SK-N-SH (cell line): ENCODE measurements around the gene RFX4. TPM values are rescaled to one million over a fixed set of nuclear protein-coding genes. Genes with fewer than 3 reads are reported as not detected.

Experiments
- CTCF ChIA-PET: fragments of 300-600, 350-600 bp; formaldehyde crosslinking; extraction: SDS; loops from one replicate; lab custom pipeline; 2021; lab: Yijun Ruan, JAX
- POLR2A ChIA-PET: fragments of 350-600 bp; sonication (Branson Sonifier 250); formaldehyde crosslinking; extraction: SDS; loops from one replicate; lab custom pipeline; 2020; ENCODE audit warnings: antibody characterized with exemption, inconsistent platforms; lab: Yijun Ruan, JAX
- DNase-seq: peaks from one replicate; pipeline ENCODE4 v3.0.0; 2012
- H2AFZ ChIP-seq: fragments of 200-600 bp; sonication (generic); 2 replicates; pipeline ENCODE4 v1.8.1; 2016; ENCODE audit warnings: antibody characterized with exemption, mild to moderate bottlenecking, low read depth
- H3F3A ChIP-seq: fragments of 200-600 bp; sonication (generic); replicated peaks from 2 replicates; pipeline ENCODE3; 2016; ENCODE audit warnings: antibody characterized with exemption, mild to moderate bottlenecking; ENCODE audit not compliant: insufficient read depth
- H3K27ac ChIP-seq, 2 experiments: fragments of 200-500 bp in 1 of 2; fragments of 200-600 bp in 1 of 2; sonication (Bioruptor generic) in 1 of 2; sonication (generic), shearing (Covaris generic) in 1 of 2; 2 replicates each; pipeline versions ENCODE4 v1.5.1 to v1.6.1; 2014 to 2016; ENCODE audit warnings: low read depth in 2 of 2, inconsistent platforms in 1 of 2, low read length in 1 of 2, mild to moderate bottlenecking in 1 of 2, mixed read lengths in 1 of 2
- H3K27me3 ChIP-seq: fragments of 200-600 bp; sonication (generic), shearing (Covaris generic); 2 replicates; pipeline ENCODE4 v1.6.1; 2016; ENCODE audit warnings: mixed run types; ENCODE audit not compliant: insufficient read depth
- H3K36me3 ChIP-seq, 2 experiments: fragments of 200-500 bp in 1 of 2; fragments of 200-600 bp in 1 of 2; sonication (Bioruptor generic) in 1 of 2; sonication (generic) in 1 of 2; replicated peaks in 1 of 2; 2 replicates each; pipeline versions ENCODE3 to v1.5.1; 2014 to 2016; ENCODE audit warnings: low read length in 1 of 2, mild to moderate bottlenecking in 1 of 2; ENCODE audit not compliant: insufficient read depth in 2 of 2, control insufficient read depth in 1 of 2
- H3K4me1 ChIP-seq, 2 experiments: fragments of 200-500 bp in 1 of 2; fragments of 200-600 bp in 1 of 2; sonication (Bioruptor generic) in 1 of 2; sonication (generic), shearing (Covaris generic) in 1 of 2; 2 replicates each; pipeline versions ENCODE4 v1.5.1 to v1.6.1; 2014 to 2016; ENCODE audit warnings: low read depth in 1 of 2, low read length in 1 of 2, mixed run types in 1 of 2; ENCODE audit not compliant: insufficient read depth in 2 of 2, control insufficient read depth in 1 of 2
- H3K4me2 ChIP-seq: fragments of 200-600 bp; sonication (generic), shearing (Covaris generic); 2 replicates; pipeline ENCODE4 v1.6.1; 2017; ENCODE audit warnings: mixed run types
- H3K4me3 ChIP-seq, 2 experiments: fragments of 200-500 bp in 1 of 2; fragments of 200-600 bp in 1 of 2; sonication (Bioruptor generic) in 1 of 2; sonication (generic), shearing (Covaris generic) in 1 of 2; 2 replicates each; pipeline versions ENCODE4 v1.5.1 to v1.8.1; 2014 to 2016; ENCODE audit warnings: low read depth in 2 of 2, inconsistent platforms in 1 of 2, low read length in 1 of 2, mild to moderate bottlenecking in 1 of 2, mixed read lengths in 1 of 2, moderate library complexity in 1 of 2
- H3K79me2 ChIP-seq: fragments of 200-600 bp; sonication (generic); 2 replicates; pipeline ENCODE4 v1.8.1; 2017; ENCODE audit warnings: mild to moderate bottlenecking; ENCODE audit not compliant: insufficient read depth
- H3K9ac ChIP-seq: fragments of 200-600 bp; sonication (generic); 2 replicates; pipeline ENCODE4 v1.6.1; 2017; ENCODE audit warnings: mixed run types
- H3K9me2 ChIP-seq: fragments of 200-600 bp; sonication (generic); 2 replicates; pipeline ENCODE4 v1.6.1; 2017; ENCODE audit warnings: mixed run types
- H3K9me3 ChIP-seq: fragments of 200-600 bp; sonication (generic); 2 replicates; pipeline ENCODE4 v1.6.1; 2017; ENCODE audit warnings: mixed run types, mild to moderate bottlenecking, moderate library complexity
- H4K20me1 ChIP-seq: fragments of 200-600 bp; sonication (generic); 2 replicates; pipeline ENCODE4 v1.6.1; 2017; ENCODE audit warnings: mild to moderate bottlenecking, mixed run types; ENCODE audit not compliant: insufficient read depth
- CHD2 ChIP-seq: fragments of 150-350 bp; IDR thresholded peaks from 2 replicates; pipeline ENCODE4 v1.6.1; 2018; ENCODE audit warnings: low read length; ENCODE audit not compliant: partially characterized antibody
- CTCF ChIP-seq: fragments of 200-600 bp; sonication (generic); IDR thresholded peaks from 2 replicates; pipeline ENCODE4 v1.6.1; 2017; ENCODE audit warnings: antibody characterized with exemption, mild to moderate bottlenecking, moderate library complexity
- EP300 ChIP-seq, 2 experiments: IDR thresholded peaks; 2 replicates each; pipeline versions ENCODE4 v1.4.0 to v1.6.1; 2012; ENCODE audit warnings: borderline replicate concordance in 1 of 2, low read depth in 1 of 2, low read length in 1 of 2
- FOXJ3 ChIP-seq: sonication (generic); formaldehyde crosslinking; IDR thresholded peaks from 2 replicates; pipeline ENCODE4 v1.5.1; 2020; ENCODE audit warnings: mild to moderate bottlenecking, missing genetic modification reagents
- FOXM1 ChIP-seq: IDR thresholded peaks from 2 replicates; pipeline ENCODE4 v1.4.0; 2012; ENCODE audit warnings: low read depth, mild to moderate bottlenecking
- GABPA ChIP-seq: IDR thresholded peaks from 2 replicates; pipeline ENCODE4 v1.4.0; 2012; ENCODE audit warnings: low read depth, mild to moderate bottlenecking
- JUND ChIP-seq: IDR thresholded peaks from 2 replicates; pipeline ENCODE4 v1.4.0; 2012
- MXI1 ChIP-seq: IDR thresholded peaks from 2 replicates; pipeline ENCODE4 v1.6.1; 2012; ENCODE audit warnings: mild to moderate bottlenecking, low read depth, low read length, improper control_type of control experiment
- NFIC ChIP-seq: IDR thresholded peaks from 2 replicates; pipeline ENCODE4 v1.4.0; 2012; ENCODE audit warnings: borderline replicate concordance
- NRF1 ChIP-seq: IDR thresholded peaks from 2 replicates; pipeline ENCODE4 v1.6.1; 2012; ENCODE audit warnings: low read depth, mild to moderate bottlenecking, low read length
- PBX3 ChIP-seq: IDR thresholded peaks from 2 replicates; pipeline ENCODE4; 2012
- RAD21 ChIP-seq: IDR thresholded peaks from 2 replicates; pipeline ENCODE4 v1.6.1; 2012; ENCODE audit warnings: mild to moderate bottlenecking, low read length
- RFX5 ChIP-seq: IDR thresholded peaks from 2 replicates; pipeline ENCODE4 v1.6.1; 2012; ENCODE audit warnings: mild to moderate bottlenecking, improper control_type of control experiment, low read length
- SIN3A ChIP-seq: IDR thresholded peaks from 2 replicates; pipeline ENCODE4 v1.6.1; 2012; ENCODE audit warnings: low read depth, mild to moderate bottlenecking, low read length, moderate library complexity, borderline replicate concordance
- SMC3 ChIP-seq: IDR thresholded peaks from 2 replicates; pipeline ENCODE4 v1.6.1; 2012; ENCODE audit warnings: low read depth, low read length, improper control_type of control experiment
- TEAD4 ChIP-seq: IDR thresholded peaks from 2 replicates; pipeline ENCODE4 v1.4.0; 2012; ENCODE audit warnings: mild to moderate bottlenecking, borderline replicate concordance; ENCODE audit not compliant: insufficient read depth
- USF1 ChIP-seq: IDR thresholded peaks from 2 replicates; pipeline ENCODE4 v1.4.0; 2012; ENCODE audit warnings: low read depth, borderline replicate concordance
- ZBTB33 ChIP-seq: IDR thresholded peaks from 2 replicates; pipeline ENCODE4 v1.4.0; 2012; ENCODE audit warnings: low read depth, borderline replicate concordance
- WGBS: methylation state at CpG from one replicate; pipeline ENCODE4 v1.1.6; 2017; ENCODE audit warnings: low lambda C conversion rate; 5-methylcytosine and 5-hydroxymethylcytosine counted together
- polyA plus RNA-seq, 3 experiments: library from polyadenylated mRNA; depleted of rRNA; stranded (reverse); fragments of >200 nt; gene quantifications; 2 replicates each; pipeline ENCODE4 v1.2.3, GENCODE V29; 2012

Gene RFX4
- polyA plus RNA-seq, 1 of the 3 experiments (the other 2 are of a cell fraction): not detected

- 42% methylated on average over 24 of the region's 25 CpGs for WGBS
Observed at GRCh38 chr12:106773286-106774004, 190.6 kb downstream of the RFX4 start.

GRCh38 chr12:106774005-106774807 lies 191.4 kb downstream of the RFX4 start, which contains the start of gene RIC8B:
TSS of gene RIC8B (plus strand) at chr12:106774682. CDS start at chr12:106774746, 64 bp downstream.
- no peaks in the 10 kb centered on the region for H3K9me2 ChIP-seq
- no peaks in the 10 kb centered on the region for H3K9me3 ChIP-seq
- H2AFZ ChIP-seq: peak within 1 kb of the TSS; percentile 93
- peak; percentile 92 for DNase-seq
- H3F3A ChIP-seq: peaks cover 6% of the 10 kb centered on the region
- POLR2A ChIA-PET: interaction anchor here (1.5 kb wide), 1 partner anchor 182 kb away, joined by 3 read pairs; the partner anchor contains the start of gene TMEM263
- WGBS: under 1% methylated on average over 30 of the region's 66 CpGs
- H3K4me1 ChIP-seq: peaks cover 2 to 13% of the 10 kb centered on the region in 2 experiments; a peak in 3 of 4 replicates
- H3K27me3 ChIP-seq: no peaks in the 10 kb centered on the region
- H3K9ac ChIP-seq: peak within 1 kb of the TSS; percentile 90
- no peaks in the 10 kb centered on the region for H4K20me1 ChIP-seq
- H3K79me2 ChIP-seq: peaks cover 45% of the 10 kb centered on the region
- H3K4me2 ChIP-seq: peak within 1 kb of the TSS; percentile 94
- H3K27ac ChIP-seq: peak within 1 kb of the TSS; percentile 82 to 99
- H3K4me3 ChIP-seq: peak within 1 kb of the TSS; percentile 86 to 93
- CTCF ChIA-PET: interaction anchor here (1.1 to 1.3 kb wide), 2 partner anchors 68 kb away, joined by 3 to 4 read pairs; no protein-coding TSS in a partner anchor
- H3K36me3 ChIP-seq: peaks cover 0 to 3% of the 10 kb centered on the region in 2 experiments
- peak; percentile 97 for TF ChIP-seq CHD2
- peak; percentile 77; the same call in 1 of the 2 replicates for TF ChIP-seq SIN3A
- TF ChIP-seq GABPA: peak; percentile 81
- TF ChIP-seq FOXJ3: no peak
- TF ChIP-seq FOXM1: no peak
- no peak for TF ChIP-seq NRF1
- TF ChIP-seq USF1: no peak; the same call in 1 of the 2 replicates
- no peak for TF ChIP-seq SMC3
- TF ChIP-seq ZBTB33: peak; percentile 93
- no peak; the same call in 1 of the 2 replicates for TF ChIP-seq CTCF
- no peak; a peak in 1 of 4 replicates for TF ChIP-seq EP300 (IDR thresholded peaks at IDR 0.05; ENCODE audit: borderline replicate concordance in 1 of 2, low read depth in 1 of 2, low read length in 1 of 2)
- no peak for TF ChIP-seq RFX5
- TF ChIP-seq JUND: no peak

More at GRCh38 chr12:106773286-106774004, 190.6 kb downstream of the RFX4 start:
- Histone ChIP-seq H2AFZ (peak overlapping the region; percentile 93), H3K9me3 (no peaks in the 10 kb centered on the region), H3F3A (peaks cover 6% of the 10 kb centered on the region), H3K9me2 (no peaks in the 10 kb centered on the region), H3K4me2 (peak overlapping the region; percentile 94), H3K9ac (peak overlapping the region; percentile 90), H3K79me2 (peaks cover 38% of the 10 kb centered on the region), H3K4me1 (peaks cover 0 to 13% of the 10 kb centered on the region in 2 experiments; a peak in 2 of 4 replicates), H3K27ac (peak overlapping the region; percentile 82 to 99), H4K20me1 (no peaks in the 10 kb centered on the region), H3K4me3 (peak overlapping the region; percentile 86 to 93), H3K27me3 (no peaks in the 10 kb centered on the region), H3K36me3 (peaks cover 0 to 3% of the 10 kb centered on the region in 2 experiments)
- ChIA-PET CTCF (interaction anchor here (1.3 kb wide), 1 partner anchor 69 kb away, joined by 4 read pairs; no protein-coding TSS in a partner anchor), POLR2A (no interaction called here)
- peak; percentile 30 for DNase-seq
- TF ChIP-seq MXI1 (peak; percentile 25; the same call in 1 of the 2 replicates), PBX3 (no peak), TEAD4 (0 out of 2 replicates have a peak, but pooled peaks have one; percentile 15), RAD21 (peak; percentile 5; the same call in 1 of the 2 replicates), NFIC (no peak)
